Measurements from ENCODE around the gene FOXP1. TPM values are rescaled to one million over a fixed set of nuclear protein-coding genes. Genes with fewer than 3 reads are reported as not detected.

The FOXP1 gene
- total and polyA plus RNA-seq, 2 donors from 2014 or later, result 6.7 to 87.2 TPM

DNA sequence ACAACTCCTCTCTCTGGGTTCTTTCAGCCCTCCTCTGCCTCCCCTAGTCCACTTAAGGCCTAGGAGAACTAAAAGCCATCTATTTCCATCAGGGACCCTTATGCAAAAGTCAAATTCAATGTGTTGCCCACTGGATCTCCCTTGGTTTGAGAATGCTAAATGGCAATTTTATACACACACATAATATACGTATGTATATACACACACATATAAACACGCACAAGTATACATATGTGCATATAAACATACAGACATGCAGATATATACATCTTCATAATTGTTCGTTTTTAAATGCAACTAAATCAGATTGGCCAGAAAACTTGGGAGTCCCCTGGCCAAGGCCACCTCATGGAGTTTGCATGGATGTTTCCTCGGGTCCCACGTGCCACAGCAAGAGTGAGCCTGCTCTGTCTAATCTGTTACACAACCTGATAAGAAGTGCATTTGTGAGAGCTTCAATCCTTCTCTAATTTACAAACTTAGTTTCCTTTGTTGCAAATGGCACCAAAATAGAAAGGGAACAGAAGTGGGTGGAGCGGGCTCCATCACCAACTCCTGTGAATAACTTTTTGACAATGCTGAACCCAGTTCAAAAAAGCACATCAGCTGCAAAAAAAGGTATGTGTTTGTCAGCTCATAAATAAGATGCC is 84.2 kb downstream of the FOXP1 start:
- intact Hi-C loops (cut with DNase I), result no loop called here
- Histone ChIP-seq H3K4me1 (ENCODE audit: control insufficient read depth in 2 of 3, insufficient read depth in 2 of 3, low read depth in 1 of 3, low read length in 3 of 3) (peaks cover 0 to 13% (median 0%) of the 10 kb centered on the region in 3 donors), H3K4me3 (ENCODE audit: low read length in 3 of 3) (no peak overlapping the region), H3K27ac (ENCODE audit: low read depth in 2 of 2, low read length in 2 of 2) (no peak overlapping the region), H3K36me3 (ENCODE audit: control insufficient read depth in 2 of 3, insufficient read depth in 3 of 3, low read length in 3 of 3) (no peaks in the 10 kb centered on the region), H3K27me3 (ENCODE audit: control insufficient read depth, insufficient read depth, low read length) (no peaks in the 10 kb centered on the region), H3K9ac (ENCODE audit: low read length in 3 of 3) (no peak overlapping the region), H3K9me3 (ENCODE audit: control insufficient read depth in 2 of 3, insufficient read depth in 1 of 3, low read length in 3 of 3) (no peaks in the 10 kb centered on the region)
- DNase-seq, result no peak
- TF ChIP-seq, protein P1, sequence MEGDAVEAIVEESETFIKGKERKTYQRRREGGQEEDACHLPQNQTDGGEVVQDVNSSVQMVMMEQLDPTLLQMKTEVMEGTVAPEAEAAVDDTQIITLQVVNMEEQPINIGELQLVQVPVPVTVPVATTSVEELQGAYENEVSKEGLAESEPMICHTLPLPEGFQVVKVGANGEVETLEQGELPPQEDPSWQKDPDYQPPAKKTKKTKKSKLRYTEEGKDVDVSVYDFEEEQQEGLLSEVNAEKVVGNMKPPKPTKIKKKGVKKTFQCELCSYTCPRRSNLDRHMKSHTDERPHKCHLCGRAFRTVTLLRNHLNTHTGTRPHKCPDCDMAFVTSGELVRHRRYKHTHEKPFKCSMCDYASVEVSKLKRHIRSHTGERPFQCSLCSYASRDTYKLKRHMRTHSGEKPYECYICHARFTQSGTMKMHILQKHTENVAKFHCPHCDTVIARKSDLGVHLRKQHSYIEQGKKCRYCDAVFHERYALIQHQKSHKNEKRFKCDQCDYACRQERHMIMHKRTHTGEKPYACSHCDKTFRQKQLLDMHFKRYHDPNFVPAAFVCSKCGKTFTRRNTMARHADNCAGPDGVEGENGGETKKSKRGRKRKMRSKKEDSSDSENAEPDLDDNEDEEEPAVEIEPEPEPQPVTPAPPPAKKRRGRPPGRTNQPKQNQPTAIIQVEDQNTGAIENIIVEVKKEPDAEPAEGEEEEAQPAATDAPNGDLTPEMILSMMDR (IDR thresholded peaks at IDR 0.05; ENCODE audit: borderline replicate concordance, extremely low read depth, insufficient read depth), result no peak
- FAIRE-seq, result no peak

DNA sequence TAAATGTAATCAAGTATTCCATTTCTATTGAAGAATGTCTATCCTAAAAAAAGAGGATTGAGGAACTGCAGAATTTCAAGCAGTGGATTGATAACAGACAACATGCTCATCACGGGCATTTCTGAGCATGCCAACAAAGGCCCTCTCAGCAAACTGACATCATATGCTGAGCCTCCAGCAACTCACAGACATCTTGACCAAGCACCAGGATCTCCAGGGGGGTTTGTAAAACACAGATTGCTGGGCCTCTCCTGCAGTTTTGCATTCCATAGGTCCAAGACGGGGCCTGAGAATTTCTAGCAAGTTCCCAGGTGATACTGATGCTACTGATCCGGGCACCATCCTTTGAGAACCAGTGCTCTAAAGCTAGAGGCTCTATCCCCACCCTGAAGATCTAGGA is 85.0 kb downstream of the FOXP1 start:
- H3K27me3 ChIP-seq (ENCODE audit: control insufficient read depth, insufficient read depth, low read length), result no peaks in the 10 kb centered on the region
- FAIRE-seq (no peak), DNase-seq (no peak)
- no peak overlapping the region for H3K9ac ChIP-seq (ENCODE audit: low read length in 3 of 3)
- intact Hi-C loops (cut with DNase I), result no loop called here
- TF ChIP-seq, protein P1 (IDR thresholded peaks at IDR 0.05; ENCODE audit: borderline replicate concordance, extremely low read depth, insufficient read depth), result no peak
- no peaks in the 10 kb centered on the region for H3K9me3 ChIP-seq (ENCODE audit: control insufficient read depth in 2 of 3, insufficient read depth in 1 of 3, low read length in 3 of 3)
- H3K36me3 ChIP-seq (ENCODE audit: control insufficient read depth in 2 of 3, insufficient read depth in 3 of 3, low read length in 3 of 3), result no peaks in the 10 kb centered on the region
- no peak overlapping the region for H3K4me3 ChIP-seq (ENCODE audit: low read length in 3 of 3)
- peaks cover 0 to 13% (median 0%) of the 10 kb centered on the region in 3 donors for H3K4me1 ChIP-seq (ENCODE audit: control insufficient read depth in 2 of 3, insufficient read depth in 2 of 3, low read depth in 1 of 3, low read length in 3 of 3)
- no peak overlapping the region for H3K27ac ChIP-seq (ENCODE audit: low read depth in 2 of 2, low read length in 2 of 2)

GRCh38 chr3:71497971-71498444 is 85.5 kb downstream of the FOXP1 start:
- FAIRE-seq, result no peak

More at GRCh38 chr3:71497971-71498444, 85.5 kb downstream of the FOXP1 start:
- Histone ChIP-seq H3K36me3 (ENCODE audit: control insufficient read depth in 2 of 3, insufficient read depth in 3 of 3, low read length in 3 of 3) (no peaks in the 10 kb centered on the region), H3K4me1 (ENCODE audit: control insufficient read depth in 2 of 3, insufficient read depth in 2 of 3, low read depth in 1 of 3, low read length in 3 of 3) (peaks cover 0 to 13% (median 0%) of the 10 kb centered on the region in 3 donors), H3K4me3 (ENCODE audit: low read length in 3 of 3) (no peak overlapping the region), H3K27ac (ENCODE audit: low read depth in 2 of 2, low read length in 2 of 2) (no peak overlapping the region), H3K9me3 (ENCODE audit: control insufficient read depth in 2 of 3, insufficient read depth in 1 of 3, low read length in 3 of 3) (no peaks in the 10 kb centered on the region), H3K9ac (ENCODE audit: low read length in 3 of 3) (no peak overlapping the region), H3K27me3 (ENCODE audit: control insufficient read depth, insufficient read depth, low read length) (no peaks in the 10 kb centered on the region)
- intact Hi-C loops (cut with DNase I), result no loop called here
- TF ChIP-seq, protein P1 (IDR thresholded peaks at IDR 0.05; ENCODE audit: borderline replicate concordance, extremely low read depth, insufficient read depth), result no peak
- no peak for DNase-seq
